Measurements from ENCODE around the gene UBE2E2.

The UBE2E2 gene

GRCh38 chr3:23240171-23240785 lies 37.2 kb downstream of the UBE2E2 start:
- no peak for DNase-seq (ENCODE audit: low read depth)

DNA sequence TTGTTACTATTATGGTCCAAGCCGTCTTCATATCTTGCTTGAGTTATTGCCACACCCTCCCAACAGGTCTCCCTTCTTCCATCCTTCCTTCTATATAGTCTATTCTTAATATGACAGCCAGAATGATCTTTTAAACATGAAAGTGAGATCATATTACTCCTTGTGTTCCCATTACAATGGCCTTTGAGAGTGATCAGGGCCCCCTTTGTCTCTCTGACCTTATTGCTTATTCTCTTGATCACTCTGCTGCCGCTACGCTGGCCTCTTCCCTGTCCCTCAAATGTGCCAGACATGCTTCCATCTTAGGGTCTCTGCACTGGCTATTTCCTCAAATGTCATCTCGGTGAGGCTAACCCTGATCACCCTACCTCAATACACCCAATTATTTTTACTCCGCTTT lies 38.1 kb downstream of the UBE2E2 start:
- DNase-seq (ENCODE audit: low read depth), result no peak

DNA sequence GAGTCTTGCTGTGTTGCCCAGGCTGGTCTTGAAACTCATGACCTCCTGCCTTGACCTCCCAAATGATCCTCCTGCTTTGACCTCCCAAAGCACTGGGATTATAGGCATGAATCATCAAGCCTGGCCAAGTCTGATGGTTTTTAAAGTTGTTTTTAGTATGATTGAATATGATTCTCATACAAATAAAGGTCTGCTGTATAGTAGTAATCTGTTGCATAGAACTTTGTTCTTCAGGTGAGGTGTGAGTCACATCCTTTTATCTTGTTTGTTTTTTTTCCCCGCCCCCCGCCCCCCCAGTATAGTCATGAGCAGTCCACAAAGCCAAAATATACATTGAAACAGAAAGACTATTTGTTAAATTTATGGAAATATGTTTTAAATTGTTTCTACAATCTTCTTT lies 39.0 kb downstream of the UBE2E2 start:
- no peak for DNase-seq (ENCODE audit: low read depth)

- no peak for DNase-seq (ENCODE audit: low read depth)
Measured at GRCh38 chr3:23244324-23245041, 41.4 kb downstream of the UBE2E2 start.

- no peak for DNase-seq (ENCODE audit: low read depth)
Measured at GRCh38 chr3:23246651-23247050, 43.5 kb downstream of the UBE2E2 start.

DNA sequence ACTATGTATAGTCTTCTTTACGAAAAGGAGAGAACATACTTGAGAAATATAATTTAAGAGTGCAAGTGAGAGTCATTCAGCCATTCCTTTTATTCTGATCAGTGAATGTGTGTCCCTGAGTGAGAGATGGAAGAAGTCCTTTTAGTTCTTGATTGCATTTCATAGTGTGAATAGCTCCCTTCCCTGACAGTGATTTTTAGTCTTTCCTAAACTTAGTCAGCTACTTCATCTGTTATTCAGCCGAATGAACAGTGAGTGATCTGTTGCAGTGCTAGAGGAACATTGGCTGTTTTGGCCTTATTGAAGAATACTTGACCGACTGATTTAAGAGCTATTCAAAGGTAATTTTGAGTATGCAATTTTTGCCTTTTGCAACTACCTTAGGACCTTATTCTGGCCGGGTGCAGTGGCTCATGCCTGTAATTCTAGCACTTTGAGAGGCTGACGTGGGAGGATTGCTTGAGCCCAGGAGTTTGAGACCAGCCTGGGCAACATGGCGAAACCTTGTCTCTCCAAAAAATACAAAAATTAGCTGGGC lies 45.5 kb downstream of the UBE2E2 start:
- no peak for DNase-seq (ENCODE audit: low read depth)

DNA sequence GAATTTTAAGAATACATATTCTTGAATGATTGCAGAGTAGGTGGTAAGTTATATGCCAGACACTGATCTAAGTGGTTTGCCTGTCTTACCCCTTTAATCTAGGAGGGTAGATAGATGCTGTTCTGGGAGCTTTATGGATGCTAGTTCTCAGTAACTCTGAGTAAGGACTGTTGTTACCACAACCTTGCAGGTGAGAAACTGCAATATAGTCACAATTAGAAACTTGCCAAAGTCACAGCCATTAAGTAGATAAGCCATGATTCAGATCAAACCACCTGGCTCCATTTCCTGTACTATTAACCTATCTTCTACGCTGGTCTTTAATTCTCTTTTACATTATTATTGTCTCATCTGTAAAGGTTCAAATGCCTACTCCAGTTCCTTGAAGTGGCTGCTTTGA lies 46.8 kb downstream of the UBE2E2 start:
- no peak for DNase-seq (ENCODE audit: low read depth)

- no peak for DNase-seq (ENCODE audit: low read depth)
Measured at GRCh38 chr3:23252122-23252521, 49.0 kb downstream of the UBE2E2 start.

- no peak for DNase-seq (ENCODE audit: low read depth)
Measured at GRCh38 chr3:23253214-23253613, 50.1 kb downstream of the UBE2E2 start.

GRCh38 chr3:23254282-23254681 lies 51.2 kb downstream of the UBE2E2 start:
- DNase-seq (ENCODE audit: low read depth), result no peak

- DNase-seq (ENCODE audit: low read depth), result no peak
Measured at GRCh38 chr3:23254835-23255234, 51.7 kb downstream of the UBE2E2 start.

- no peak for DNase-seq (ENCODE audit: low read depth)
Measured at GRCh38 chr3:23256741-23257435, 53.8 kb downstream of the UBE2E2 start.

DNA sequence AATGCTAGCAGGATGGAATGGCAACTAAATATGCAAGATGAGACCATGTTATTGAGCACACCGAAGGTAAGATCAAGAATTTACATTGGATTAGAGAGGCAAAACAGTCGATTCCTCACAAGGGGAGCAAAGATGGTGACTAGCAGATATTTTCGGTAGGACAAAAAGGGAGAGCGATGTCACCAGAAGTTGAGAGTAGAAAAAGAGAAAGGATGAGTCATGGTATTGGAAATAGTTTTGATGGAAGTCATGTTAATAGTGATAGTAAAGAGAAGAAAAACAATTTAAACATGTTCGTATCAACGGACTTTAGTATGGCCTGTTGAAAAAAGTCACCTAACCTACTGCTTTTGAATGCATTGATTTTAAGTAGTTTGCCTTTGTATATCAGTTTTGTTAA lies 55.0 kb downstream of the UBE2E2 start:
- DNase-seq (ENCODE audit: low read depth), result no peak

DNA sequence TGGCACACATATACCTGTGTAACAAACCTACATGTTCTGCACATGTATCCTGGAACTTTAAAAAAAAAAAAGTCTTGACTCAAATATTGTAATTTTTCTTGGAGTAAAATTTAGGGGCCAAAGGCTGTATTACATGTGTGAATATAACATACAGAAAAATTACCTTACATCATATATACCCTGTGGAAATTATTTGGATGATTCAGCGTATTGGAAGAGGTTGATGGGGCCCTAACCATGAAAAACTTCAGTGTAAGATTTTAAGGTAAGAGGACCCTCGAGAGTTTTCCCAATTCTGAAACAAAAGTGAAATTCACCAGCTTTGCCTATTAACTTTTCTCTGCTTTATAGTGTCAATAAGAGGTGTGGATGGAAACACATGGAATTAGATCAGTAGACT lies 56.4 kb downstream of the UBE2E2 start:
- DNase-seq (ENCODE audit: low read depth), result no peak

DNA sequence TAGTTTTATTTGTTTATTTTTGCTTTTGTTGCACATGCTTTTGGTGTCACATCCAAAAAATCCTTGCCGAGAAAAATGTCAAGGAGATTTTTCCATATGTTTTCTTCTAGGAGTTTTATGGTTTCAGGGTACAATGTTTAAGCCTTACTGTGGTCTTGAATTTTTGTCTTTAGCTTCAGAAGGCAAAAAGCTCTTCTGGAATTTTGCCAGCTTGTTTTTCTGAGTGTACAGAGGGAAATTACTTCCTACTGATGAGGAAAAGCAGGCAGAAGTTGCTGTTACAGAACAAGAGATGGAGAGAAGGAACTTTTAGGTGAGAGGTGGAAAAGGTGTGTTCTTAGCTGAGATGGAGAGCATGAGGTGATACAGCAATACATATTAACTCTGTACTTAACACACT lies 59.6 kb downstream of the UBE2E2 start:
- no peak for DNase-seq (ENCODE audit: low read depth)

DNA sequence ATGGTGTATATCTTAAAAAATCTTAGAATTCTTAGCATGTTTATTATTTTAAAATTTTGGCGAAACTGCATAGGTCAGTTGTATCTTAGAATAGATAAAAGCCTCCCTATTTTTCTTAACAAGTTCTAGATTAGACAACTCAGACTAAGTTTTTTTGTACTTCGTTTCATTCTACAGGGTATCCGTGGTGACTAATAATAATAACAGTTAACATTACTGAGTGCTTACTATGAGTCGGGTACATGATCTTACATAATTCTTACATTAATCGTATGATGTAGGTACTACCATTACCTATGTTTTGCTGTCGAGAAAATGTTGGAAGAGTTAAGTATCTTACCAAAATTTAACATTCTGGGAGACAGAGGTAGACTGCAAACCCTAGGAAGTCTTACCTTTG lies 60.7 kb downstream of the UBE2E2 start:
- DNase-seq (ENCODE audit: low read depth), result no peak

- no peak for DNase-seq (ENCODE audit: low read depth)
Measured at GRCh38 chr3:23264413-23264812, 61.3 kb downstream of the UBE2E2 start.

DNA sequence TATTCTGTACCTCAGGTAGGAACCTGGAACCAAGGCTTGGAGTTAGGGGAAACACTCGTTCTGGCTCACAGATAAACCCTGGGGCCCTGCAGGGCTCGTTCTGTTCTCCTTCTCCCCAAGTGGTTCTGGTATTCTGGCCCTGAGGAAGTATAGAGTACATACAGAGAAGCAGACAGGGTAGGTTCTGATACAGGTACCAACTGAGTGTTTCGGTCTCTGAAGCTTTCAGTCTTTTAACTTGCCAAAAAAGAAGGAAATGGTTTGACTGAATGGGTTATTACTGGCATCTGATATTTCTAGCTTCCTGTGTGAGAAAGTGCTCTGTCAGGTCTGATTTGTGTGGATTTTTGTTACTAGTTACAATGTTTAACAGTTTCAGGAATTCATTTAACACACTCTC lies 67.3 kb downstream of the UBE2E2 start:
- no peak for DNase-seq (ENCODE audit: low read depth)

DNA sequence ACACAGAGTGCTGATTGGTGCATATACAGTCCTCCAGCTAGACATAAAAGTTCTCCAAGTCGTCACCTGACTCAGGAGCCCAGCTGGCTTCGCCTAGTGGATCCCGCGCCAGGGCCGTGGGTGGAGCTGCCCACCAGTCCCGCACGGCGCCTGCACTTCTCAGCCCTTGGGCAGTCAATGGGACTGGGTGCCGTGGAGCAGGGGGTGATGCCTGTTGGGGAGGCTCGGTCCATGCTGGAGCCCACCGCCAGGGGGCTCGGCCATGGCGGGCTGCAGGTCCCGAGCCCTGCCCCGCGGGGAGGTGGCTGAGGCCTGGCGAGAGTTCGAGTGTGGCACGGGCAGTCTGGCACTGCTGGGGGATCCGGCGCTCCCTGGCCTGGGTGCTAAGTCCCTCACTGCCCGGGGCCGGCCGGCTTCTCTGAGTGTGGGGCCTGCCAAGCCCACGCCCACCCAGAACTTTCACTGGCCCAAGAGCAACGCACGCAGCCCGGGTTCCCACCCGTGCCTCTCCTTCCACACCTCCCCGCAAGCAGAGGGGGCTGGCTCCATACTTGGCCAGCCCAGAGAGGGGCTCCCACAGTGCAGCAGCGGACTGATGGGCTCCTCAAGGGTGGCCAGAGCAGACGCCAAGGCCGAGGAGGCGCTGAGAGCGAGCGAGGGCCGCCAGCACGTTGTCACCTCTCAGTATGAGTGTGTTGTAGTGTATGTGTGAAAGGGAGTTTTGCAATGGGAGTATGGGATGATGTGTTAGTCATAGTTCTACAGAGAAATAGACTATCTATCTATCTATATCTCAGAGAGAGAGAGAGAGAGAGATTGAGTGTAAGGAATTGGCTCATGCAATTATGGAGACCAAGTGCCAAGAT lies 69.0 kb downstream of the UBE2E2 start:
- DNase-seq (ENCODE audit: low read depth), result no peak

GRCh38 chr3:23272820-23273219 lies 69.7 kb downstream of the UBE2E2 start:
- DNase-seq (ENCODE audit: low read depth), result no peak

GRCh38 chr3:23275061-23275460 lies 71.9 kb downstream of the UBE2E2 start:
- DNase-seq (ENCODE audit: low read depth), result no peak

DNA sequence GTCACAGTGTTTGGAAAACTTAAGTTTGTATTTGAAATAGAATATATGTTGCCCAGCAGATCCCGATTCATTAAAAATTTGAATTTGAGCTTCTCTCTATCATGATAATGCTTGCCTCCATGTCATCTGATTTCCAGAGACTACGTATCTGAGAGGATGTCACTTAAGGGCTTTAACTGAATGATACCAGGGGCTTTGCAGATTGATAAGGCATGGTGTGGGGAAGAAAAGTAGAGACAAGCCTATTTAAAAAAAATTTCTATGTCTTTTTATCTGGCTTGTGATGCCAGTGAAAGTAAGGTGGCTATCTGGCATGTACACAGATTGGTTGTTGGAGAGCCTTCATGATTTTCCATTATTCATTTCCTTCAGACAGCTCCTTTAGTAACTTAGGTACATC lies 72.7 kb downstream of the UBE2E2 start:
- no peak for DNase-seq (ENCODE audit: low read depth)

Data from stimulated activated CD8-positive, alpha-beta memory T cell treated with anti-CD3 and anti-CD28 coated beads, Interleukin-7, amount 100 ng/mL, for 24 hours (primary cell).